ENCODE results near the gene ETS2.

Gene ETS2

GRCh38 chr21:38810826-38811164 lies 5.1 kb downstream of the ETS2 start:
- H3K4me3 ChIP-seq (ENCODE audit: low read depth, low read length), result no peak overlapping the region
- no peak for TF ChIP-seq CTCF (IDR thresholded peaks at IDR 0.05; ENCODE audit: borderline replicate concordance, insufficient read depth, low read depth, low read length)

- H3K4me3 ChIP-seq (ENCODE audit: low read depth, low read length), result no peak overlapping the region
Observed at GRCh38 chr21:38811257-38811656, 5.5 kb downstream of the ETS2 start.

GRCh38 chr21:38813143-38813542 lies 7.4 kb downstream of the ETS2 start:
- no peak for TF ChIP-seq CTCF (IDR thresholded peaks at IDR 0.05; ENCODE audit: borderline replicate concordance, insufficient read depth, low read depth, low read length)
- no peak overlapping the region for H3K4me3 ChIP-seq (ENCODE audit: low read depth, low read length)

More at GRCh38 chr21:38811257-38811656, 5.5 kb downstream of the ETS2 start:
- TF ChIP-seq CTCF (IDR thresholded peaks at IDR 0.05; ENCODE audit: borderline replicate concordance, insufficient read depth, low read depth, low read length), result no peak

- no peak for TF ChIP-seq CTCF (IDR thresholded peaks at IDR 0.05; ENCODE audit: borderline replicate concordance, insufficient read depth, low read depth, low read length)
- H3K4me3 ChIP-seq (ENCODE audit: low read depth, low read length), result no peak overlapping the region
Observed at GRCh38 chr21:38813547-38813946, 7.8 kb downstream of the ETS2 start.

- no peak for TF ChIP-seq CTCF (IDR thresholded peaks at IDR 0.05; ENCODE audit: borderline replicate concordance, insufficient read depth, low read depth, low read length)
- no peak overlapping the region for H3K4me3 ChIP-seq (ENCODE audit: low read depth, low read length)
Observed at GRCh38 chr21:38814126-38815059, 8.7 kb downstream of the ETS2 start.

- TF ChIP-seq CTCF (IDR thresholded peaks at IDR 0.05; ENCODE audit: borderline replicate concordance, insufficient read depth, low read depth, low read length), result no peak
- H3K4me3 ChIP-seq (ENCODE audit: low read depth, low read length), result no peak overlapping the region
Observed at GRCh38 chr21:38815060-38815405, 9.3 kb downstream of the ETS2 start.

GRCh38 chr21:38816400-38816977 lies 10.8 kb downstream of the ETS2 start:
- no peak overlapping the region for H3K4me3 ChIP-seq (ENCODE audit: low read depth, low read length)
- TF ChIP-seq CTCF (IDR thresholded peaks at IDR 0.05; ENCODE audit: borderline replicate concordance, insufficient read depth, low read depth, low read length), result no peak

All from GM12875 (cell line).